ENCODE results near the gene C10orf143.
"Not testable (repeated sequence)": the region's sequence is repeated elsewhere in the genome, so short reads cannot be mapped to it uniquely, and the experiment has no call there.

Gene C10orf143

GRCh38 chr10:130025811-130026485 is 84.7 kb downstream of the C10orf143 start:
- ATAC-seq (ENCODE audit: low read depth) (no peak), DNase-seq (ENCODE audit: low spot score) (peak; percentile 32)
- Histone ChIP-seq H3K9me3 (ENCODE audit: severe bottlenecking) (no peaks in the 10 kb centered on the region), H3K27me3 (ENCODE audit: insufficient read depth, poor library complexity, severe bottlenecking) (no peaks in the 10 kb centered on the region), H3K4me1 (ENCODE audit: insufficient read depth, poor library complexity, severe bottlenecking) (peaks cover 7% of the 10 kb centered on the region), H3K4me3 (ENCODE audit: severe bottlenecking) (no peak overlapping the region), H3K36me3 (ENCODE audit: low read depth) (no peaks in the 10 kb centered on the region), H3K27ac (ENCODE audit: poor library complexity, severe bottlenecking) (peak overlapping the region; percentile 48)
- TF ChIP-seq CTCF (IDR thresholded peaks at IDR 0.05; ENCODE audit: poor library complexity, severe bottlenecking), result no peak

GRCh38 chr10:130025326-130025725 is 85.3 kb downstream of the C10orf143 start:
- H3K4me1 ChIP-seq (ENCODE audit: insufficient read depth, poor library complexity, severe bottlenecking), result peaks cover 7% of the 10 kb centered on the region
- no peak for TF ChIP-seq CTCF (IDR thresholded peaks at IDR 0.05; ENCODE audit: poor library complexity, severe bottlenecking)
- ATAC-seq (ENCODE audit: low read depth) (peak; percentile 56), DNase-seq (ENCODE audit: low spot score) (peak; percentile 41)
- no peak overlapping the region for H3K4me3 ChIP-seq (ENCODE audit: severe bottlenecking)
- no peaks in the 10 kb centered on the region for H3K9me3 ChIP-seq (ENCODE audit: severe bottlenecking)
- no peaks in the 10 kb centered on the region for H3K27me3 ChIP-seq (ENCODE audit: insufficient read depth, poor library complexity, severe bottlenecking)
- H3K36me3 ChIP-seq (ENCODE audit: low read depth), result no peaks in the 10 kb centered on the region
- H3K27ac ChIP-seq (ENCODE audit: poor library complexity, severe bottlenecking), result peak overlapping the region; percentile 48

- peaks cover 7% of the 10 kb centered on the region for H3K4me1 ChIP-seq (ENCODE audit: insufficient read depth, poor library complexity, severe bottlenecking)
- H3K4me3 ChIP-seq (ENCODE audit: severe bottlenecking), result no peak overlapping the region
- ATAC-seq (ENCODE audit: low read depth) (no peak; the same call in 2 of the 3 replicates), DNase-seq (ENCODE audit: low spot score) (no peak)
- H3K27me3 ChIP-seq (ENCODE audit: insufficient read depth, poor library complexity, severe bottlenecking), result no peaks in the 10 kb centered on the region
- H3K9me3 ChIP-seq (ENCODE audit: severe bottlenecking), result no peaks in the 10 kb centered on the region
- no peak for TF ChIP-seq CTCF (IDR thresholded peaks at IDR 0.05; ENCODE audit: poor library complexity, severe bottlenecking)
- no peaks in the 10 kb centered on the region for H3K36me3 ChIP-seq (ENCODE audit: low read depth)
- H3K27ac ChIP-seq (ENCODE audit: poor library complexity, severe bottlenecking), result peak overlapping the region; percentile 48
These were observed 85.8 kb downstream of the C10orf143 start for GRCh38 chr10:130024779-130025325.

GRCh38 chr10:130024326-130024725 is 86.3 kb downstream of the C10orf143 start:
- peak overlapping the region; percentile 48 for H3K27ac ChIP-seq (ENCODE audit: poor library complexity, severe bottlenecking)
- H3K4me3 ChIP-seq (ENCODE audit: severe bottlenecking); H3K27me3 ChIP-seq (ENCODE audit: insufficient read depth, poor library complexity, severe bottlenecking); H3K9me3 ChIP-seq (ENCODE audit: severe bottlenecking); ATAC-seq (ENCODE audit: low read depth); H3K36me3 ChIP-seq (ENCODE audit: low read depth); DNase-seq (ENCODE audit: low spot score); H3K4me1 ChIP-seq (ENCODE audit: insufficient read depth, poor library complexity, severe bottlenecking): not testable (repeated sequence)

GRCh38 chr10:130023454-130024230 is 87.0 kb downstream of the C10orf143 start:
- no peak for TF ChIP-seq CTCF (IDR thresholded peaks at IDR 0.05; ENCODE audit: poor library complexity, severe bottlenecking)
- H3K27ac ChIP-seq (ENCODE audit: poor library complexity, severe bottlenecking), result peak overlapping the region; percentile 59
- H3K4me1 ChIP-seq (ENCODE audit: insufficient read depth, poor library complexity, severe bottlenecking), result peaks cover 7% of the 10 kb centered on the region
- no peaks in the 10 kb centered on the region for H3K9me3 ChIP-seq (ENCODE audit: severe bottlenecking)
- no peak overlapping the region for H3K4me3 ChIP-seq (ENCODE audit: severe bottlenecking)
- ATAC-seq (ENCODE audit: low read depth) (no peak), DNase-seq (ENCODE audit: low spot score) (no peak)
- no peaks in the 10 kb centered on the region for H3K27me3 ChIP-seq (ENCODE audit: insufficient read depth, poor library complexity, severe bottlenecking)
- no peaks in the 10 kb centered on the region for H3K36me3 ChIP-seq (ENCODE audit: low read depth)
